Middle frontal gyrus (tissue), 1 donor: Measurements from ENCODE around the gene MAGI1.
"Not testable (repeated sequence)": the region's sequence is repeated elsewhere in the genome, so short reads cannot be mapped to it uniquely, and the experiment has no call there.

Experiments
- DNase-seq: peaks from one replicate; pipeline ENCODE4 v3.0.0-alpha.2; 2015; ENCODE audit warnings: low spot score; ENCODE audit errors: extremely low spot score

The MAGI1 gene

DNA sequence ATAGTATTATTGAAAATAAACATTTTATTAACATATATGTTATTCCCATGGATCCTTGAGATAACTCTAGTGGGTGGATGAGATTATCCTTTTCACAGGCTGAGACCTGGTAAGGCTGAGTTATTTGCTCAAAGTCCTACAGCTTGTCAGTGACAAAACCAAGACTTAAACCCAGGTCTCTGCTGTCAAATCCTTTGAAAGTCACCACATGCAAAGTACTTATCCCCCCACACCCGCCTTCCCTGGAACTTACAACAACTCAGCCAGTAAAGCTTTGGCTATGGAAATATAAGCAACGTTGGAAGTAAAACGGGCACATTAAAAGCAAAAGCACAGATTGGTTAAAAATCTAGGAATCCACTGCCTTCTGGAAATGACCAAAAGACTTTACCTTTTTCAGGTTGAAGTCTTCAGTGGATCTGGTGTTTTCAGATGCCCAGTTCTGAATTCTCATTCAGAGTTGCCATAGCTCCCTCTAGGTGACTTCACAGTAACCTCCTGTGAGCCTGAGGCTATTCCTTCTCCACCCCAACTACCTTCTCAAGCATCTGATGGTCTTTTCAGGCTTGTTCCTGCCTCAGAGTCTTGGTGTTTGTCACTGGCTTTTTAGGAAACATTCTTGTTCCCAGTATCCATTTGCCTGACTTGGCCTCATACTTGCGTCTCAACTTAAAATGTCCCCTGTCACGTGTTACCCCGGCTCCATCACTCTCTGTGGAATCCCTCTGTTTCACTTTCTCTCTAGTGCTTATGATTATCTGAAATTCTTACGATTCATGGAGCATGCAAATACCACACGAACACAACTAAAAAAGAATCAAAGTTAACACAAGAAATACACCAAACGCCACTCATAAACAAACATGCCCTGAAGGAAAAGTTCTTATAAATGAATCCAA, 131.2 kb downstream of the MAGI1 start:
- DNase-seq: no peak

DNA sequence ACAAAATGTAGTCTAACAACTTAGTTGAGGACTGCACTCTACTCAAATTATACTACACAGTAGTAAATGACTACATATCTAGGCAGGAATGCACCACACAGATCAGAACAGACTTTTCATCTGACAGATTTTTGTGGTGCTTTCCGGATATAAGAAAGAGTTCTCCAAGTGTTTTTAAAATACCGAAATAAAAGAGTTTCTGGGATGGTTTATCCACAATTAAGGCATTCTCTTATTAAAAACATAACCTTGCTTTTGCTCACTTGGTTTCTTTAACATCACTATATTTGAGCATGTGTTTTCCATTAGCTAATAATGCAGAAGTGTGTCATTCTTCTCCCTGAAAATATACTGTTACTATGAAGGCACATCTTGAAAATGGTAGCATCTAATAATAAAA, 132.9 kb downstream of the MAGI1 start:
- DNase-seq: no peak

DNA sequence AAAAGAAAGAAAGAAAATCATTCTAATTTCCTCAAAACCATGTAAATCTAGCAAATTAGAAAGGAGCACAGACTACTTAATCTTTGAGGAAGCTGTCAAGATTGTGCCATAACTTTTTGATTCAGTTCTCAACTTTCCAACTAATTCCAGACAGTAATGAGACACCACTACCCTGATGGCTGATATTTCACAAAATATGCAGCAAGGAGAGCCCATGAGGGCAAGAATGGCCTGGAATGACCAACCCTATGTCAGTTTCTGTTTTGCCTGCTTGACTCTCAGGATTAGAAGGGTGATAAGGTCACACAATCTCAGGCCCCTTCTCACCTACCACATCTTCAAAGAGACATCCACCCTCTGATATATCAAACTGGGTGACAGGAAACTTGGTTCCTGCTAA, 134.7 kb downstream of the MAGI1 start:
- DNase-seq: no peak

DNA sequence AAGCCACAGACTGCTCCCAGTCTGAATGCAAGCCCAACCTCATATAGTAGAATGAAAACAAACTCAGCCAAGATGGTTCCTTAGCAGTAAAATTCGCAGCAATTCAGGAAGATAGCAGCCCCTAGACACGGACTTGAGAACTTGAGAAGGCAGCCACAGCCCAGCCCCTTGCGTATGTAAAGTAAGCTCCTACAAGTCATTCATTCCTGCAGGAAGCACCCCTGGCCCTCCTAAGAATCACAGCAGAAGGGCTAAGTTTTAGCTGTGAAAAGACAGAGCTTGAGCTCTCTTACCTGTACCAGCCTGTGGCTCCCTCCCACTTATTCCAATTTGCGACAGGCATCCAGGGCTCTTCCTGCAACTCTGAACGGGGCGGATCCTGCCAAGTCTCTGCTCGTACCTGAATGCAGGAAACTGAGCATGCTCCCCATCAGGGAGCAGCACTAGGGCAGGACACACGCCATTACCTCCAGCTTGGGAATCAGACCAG, 136.4 kb downstream of the MAGI1 start:
- DNase-seq: no peak

DNA sequence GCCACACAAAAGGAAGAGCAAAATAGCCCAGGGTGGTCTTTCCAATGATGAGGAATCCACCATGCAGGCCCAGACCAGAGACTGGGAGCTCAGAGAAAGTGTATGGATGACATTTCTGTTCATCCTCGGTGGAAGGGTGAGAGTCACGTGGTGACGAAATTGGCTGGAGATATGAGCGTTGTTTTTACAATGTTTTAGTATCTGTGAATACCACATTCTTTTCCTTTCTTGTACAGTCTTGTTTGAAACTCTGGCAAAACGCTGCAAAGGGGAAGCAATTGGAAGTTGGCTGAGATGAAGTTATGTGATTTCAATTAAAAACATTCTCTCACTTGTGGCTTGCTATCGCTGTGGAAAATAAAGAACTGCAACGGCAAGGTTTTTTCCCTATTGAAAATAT, 137.5 kb downstream of the MAGI1 start:
- DNase-seq: no peak

DNA sequence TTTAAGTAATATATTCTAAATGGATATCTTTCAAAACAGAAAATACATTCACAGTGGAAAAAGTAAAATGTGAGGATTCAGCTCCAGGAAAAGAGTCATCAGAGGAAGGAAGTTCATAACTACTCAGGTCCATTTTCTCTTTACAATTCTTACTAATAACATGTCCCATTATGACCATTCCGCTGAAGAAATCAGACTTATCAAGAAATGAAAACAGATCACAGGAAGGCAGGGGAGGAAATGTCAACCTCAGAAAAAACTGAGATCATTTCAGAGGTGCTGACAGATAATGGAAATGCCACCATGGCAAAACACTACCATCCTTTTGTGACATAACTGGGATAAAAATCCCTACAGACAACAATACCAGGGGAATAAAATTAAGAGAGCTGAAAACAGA, 139.5 kb downstream of the MAGI1 start:
- no peak for DNase-seq

DNA sequence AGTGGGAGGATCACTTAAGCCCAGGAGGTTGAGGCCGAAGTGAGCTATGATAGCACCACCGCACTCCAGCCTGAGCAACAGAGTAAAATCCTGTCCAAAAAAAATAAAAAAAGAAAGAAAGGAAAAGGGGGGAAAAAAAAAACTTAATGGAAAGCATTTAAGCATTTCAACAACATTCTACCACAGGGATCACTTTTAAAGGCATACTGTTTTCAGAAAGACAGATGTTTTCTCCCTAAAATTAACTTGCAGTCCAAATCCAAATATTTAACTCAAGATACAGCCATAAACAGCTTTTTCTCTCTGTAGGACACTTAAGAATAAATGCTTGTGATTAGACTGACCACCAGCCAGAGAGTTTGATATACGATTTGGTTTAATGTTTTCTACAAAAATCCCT, 141.0 kb downstream of the MAGI1 start:
- DNase-seq: no peak

DNA sequence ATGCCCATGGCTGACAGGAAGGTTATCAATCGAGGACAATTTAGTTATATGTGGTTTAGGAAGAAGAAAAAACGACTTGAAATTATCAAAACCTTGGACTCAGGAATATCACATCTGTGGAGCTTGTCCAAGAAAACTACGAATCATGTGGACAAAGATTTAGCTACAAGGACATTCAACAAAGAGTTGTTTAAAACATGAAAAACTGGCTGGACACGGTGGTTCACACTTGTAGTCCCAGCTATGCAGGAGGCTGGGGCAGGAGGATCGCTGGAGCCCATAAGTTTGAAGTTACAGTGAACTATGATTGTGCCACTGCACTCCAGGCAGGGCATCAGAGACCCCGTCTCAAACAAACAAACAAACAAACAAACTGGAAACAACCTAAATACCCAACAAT, 142.4 kb downstream of the MAGI1 start:
- no peak for DNase-seq

DNA sequence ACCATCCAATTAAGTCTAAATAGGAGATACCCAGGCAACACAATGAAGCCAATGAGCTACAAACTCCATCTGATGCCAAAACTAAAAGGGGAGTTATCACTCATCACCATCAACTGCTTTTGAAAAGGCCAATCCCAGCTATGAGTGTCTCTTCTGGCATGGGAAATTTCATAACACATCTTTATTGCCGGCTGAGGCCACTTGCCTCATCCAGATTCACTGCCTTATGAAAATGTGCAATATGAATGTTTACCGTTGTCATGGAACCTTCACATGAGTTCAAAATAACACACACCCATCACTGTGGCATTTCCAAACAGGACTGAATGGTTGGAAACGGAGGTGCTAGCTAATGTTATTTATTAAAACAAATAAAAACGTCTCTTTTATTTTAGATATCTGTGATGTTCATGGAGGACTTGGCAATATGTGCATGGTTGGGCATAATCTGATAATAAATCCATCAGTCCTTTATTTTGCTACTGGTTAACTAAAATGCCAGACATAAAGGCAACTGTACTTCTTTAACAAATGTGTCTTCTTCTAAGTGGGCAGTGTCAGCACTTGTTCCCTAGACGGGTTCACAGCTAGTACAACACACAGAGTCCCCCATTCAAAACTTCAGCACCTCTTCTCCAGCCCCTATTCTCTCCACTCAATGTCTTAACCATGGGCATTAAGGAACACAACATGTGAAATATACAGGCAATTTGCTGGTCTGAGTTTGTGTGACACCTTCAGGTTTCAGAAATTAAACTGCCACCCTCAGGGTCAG, 143.9 kb downstream of the MAGI1 start:
- no peak for DNase-seq

DNA sequence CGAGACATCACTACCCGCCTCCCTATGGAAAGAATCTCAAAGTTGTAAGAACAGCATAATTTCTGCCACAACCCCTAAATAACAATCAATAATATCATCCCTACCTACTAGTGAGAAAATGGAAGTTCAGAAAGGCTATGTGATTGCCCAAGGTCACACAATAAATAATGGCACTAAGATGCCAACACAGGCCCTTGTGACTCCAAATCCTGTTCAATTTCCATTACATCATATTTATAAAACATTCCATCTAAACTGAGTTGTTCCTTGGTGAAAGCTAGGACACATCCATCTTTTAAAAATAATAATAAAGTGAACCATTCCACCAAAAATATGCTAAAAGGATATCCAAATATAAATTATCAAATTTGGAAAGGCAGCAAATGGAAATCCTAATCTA, 144.6 kb downstream of the MAGI1 start:
- DNase-seq: no peak

DNA sequence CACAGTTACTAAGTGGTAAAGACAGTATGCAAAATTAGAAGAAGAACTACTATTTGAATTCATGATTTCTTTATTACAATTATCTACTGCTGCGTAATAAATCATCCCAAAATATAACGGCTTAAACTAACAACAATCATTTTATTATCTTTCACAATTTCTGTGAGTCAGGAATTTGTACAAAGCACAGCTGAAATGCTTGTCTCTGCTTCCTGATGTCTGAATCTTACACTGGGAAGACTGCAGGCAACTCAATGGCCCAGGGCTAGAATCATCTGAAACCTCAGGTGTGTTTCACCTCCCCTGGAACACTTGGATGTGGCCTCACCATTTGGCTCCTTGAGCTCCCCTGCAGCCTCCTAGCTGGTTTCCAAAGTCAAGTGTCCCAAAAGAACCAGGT, 145.1 kb downstream of the MAGI1 start:
- no peak for DNase-seq

DNA sequence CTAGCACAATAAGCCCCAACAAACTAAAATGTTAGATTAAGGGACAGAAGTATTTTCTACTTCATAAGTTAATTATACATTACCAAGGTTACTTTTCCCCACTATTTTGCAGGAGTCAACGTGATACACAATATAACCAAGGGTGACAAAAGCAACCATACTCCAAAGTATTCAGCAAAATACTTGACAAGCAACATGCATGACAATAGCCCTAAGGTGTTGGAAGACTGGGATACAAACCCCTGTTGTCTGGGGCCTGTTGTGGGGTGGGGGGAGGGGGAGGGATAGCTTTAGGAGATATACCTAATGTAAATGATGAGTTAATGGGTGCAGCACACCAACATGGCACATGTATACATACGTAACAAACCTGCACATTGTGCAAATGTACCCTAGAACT, 147.2 kb downstream of the MAGI1 start:
- DNase-seq: not testable (repeated sequence)

DNA sequence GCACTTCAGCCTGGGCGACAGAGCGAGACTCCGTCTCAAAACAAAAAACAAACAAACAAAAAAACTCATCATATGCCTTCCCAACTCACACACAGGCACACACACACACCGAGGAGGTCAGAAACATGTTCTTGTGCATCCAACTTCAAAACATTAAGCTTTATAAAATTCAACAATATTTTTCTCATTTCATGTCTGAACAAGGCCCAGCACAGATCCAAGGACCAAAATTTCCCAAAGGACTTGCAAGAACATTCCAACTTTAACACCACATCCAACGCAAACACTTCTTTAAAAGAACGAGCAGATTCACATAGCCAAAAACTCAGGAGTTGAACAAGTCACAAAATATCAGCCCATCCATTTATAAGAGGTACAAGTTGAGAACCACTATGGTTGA, 148.4 kb downstream of the MAGI1 start:
- DNase-seq: no peak

DNA sequence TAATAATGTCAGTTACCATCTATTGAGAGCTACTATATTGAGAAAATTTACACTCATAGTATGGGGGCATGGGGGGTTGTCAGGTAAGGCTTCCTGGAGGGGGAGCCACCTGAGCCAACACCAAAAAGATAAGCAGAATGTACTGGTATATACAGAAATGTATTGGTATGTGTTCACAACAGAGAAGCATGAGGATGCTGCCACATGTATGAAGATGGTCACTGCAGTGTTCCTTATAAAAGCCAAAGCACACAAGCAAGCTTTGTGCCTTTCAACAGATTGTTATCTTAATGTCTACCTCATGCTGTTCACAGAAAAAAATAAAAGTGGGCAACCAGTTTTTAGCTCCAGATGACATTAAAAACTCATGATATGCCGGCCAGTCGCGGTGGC, 149.0 kb downstream of the MAGI1 start:
- no peak for DNase-seq

DNA sequence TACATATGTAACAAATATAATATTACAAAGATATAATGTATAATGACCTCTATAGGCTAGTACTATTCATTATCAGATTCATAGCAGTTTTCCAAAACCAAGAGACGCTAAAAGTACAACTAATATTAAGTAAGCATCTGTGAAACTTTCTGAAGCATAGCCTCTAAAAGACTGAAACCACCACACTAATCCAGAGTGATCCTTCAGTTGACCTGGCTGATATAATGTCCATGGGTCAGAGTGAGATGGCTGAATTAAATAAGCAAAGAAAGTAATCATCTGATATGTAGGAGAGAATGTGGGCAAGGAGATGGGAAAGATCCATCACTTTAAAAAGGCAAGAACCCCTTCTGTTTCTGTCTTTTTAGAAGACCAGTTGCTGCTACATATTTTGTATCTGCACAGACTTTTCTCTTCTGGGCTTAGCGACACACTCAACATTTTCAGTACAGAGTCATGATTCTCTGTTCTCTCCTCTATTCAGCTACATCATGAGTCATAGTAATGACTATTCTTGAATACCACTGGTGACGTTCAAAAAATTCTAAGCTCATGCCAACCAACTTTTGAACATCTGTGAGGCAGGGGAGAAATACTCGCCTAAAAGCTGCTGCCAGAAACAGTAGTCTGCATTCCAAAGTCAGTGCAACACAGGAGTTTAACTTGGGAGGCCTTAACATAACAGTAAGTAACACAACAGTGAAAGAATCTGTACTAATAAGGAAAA, 149.6 kb downstream of the MAGI1 start:
- DNase-seq: peak; percentile 65

DNA sequence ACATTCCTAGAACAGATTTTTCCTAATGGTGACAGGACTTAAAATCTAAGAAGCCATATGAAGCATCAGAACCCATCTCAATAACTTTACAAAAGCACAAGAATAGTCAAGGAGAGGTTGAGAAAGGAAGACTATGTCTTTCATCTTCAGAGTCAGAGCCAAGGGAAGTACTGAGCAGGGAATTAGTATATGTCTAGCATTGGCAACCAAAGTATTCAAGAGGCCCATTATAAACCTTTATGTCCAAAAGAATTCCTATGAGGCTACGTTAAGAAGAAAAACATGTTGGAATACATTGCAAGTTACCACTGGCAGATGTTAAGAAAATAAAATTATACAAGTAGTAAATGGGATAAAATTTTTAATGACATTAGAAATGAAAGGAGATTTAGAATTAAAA, 150.5 kb downstream of the MAGI1 start:
- no peak for DNase-seq

DNA sequence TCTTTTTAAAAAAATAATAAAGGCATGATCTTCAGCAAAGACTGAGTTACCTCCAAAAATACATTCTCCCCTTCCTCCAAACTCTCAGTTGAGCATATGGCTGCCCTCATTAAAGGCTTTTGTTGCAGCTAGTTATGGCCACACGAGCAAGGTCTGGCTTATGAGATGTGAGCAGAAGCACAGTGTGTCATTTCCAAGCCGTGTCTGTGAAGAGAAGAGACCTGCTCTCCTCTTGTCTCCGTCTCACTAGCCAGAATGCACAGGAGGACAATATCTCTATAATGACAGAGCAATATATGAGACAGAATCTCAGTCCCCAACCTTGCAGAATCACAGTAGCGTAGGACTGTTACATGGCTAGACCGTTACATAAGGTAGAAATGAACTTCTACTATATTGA, 152.3 kb downstream of the MAGI1 start:
- DNase-seq: no peak

DNA sequence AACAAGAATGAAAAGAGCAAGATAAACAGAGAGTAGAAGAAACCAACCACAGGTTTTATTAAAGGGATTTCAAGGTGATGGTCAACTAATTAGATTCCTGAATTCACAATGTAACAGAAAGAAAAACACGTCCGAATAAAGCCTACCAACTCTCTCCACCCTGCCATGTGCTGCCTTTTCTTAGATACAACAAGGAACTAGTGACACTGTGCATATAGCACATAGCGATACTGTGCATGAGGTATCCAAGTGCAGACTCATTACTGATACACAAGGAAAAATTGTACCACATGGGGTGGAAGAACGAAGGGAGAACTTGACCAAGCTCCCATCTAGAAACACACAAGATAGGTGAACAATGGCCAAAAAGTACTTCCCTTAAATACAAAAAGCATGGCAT, 154.6 kb downstream of the MAGI1 start:
- DNase-seq: no peak

DNA sequence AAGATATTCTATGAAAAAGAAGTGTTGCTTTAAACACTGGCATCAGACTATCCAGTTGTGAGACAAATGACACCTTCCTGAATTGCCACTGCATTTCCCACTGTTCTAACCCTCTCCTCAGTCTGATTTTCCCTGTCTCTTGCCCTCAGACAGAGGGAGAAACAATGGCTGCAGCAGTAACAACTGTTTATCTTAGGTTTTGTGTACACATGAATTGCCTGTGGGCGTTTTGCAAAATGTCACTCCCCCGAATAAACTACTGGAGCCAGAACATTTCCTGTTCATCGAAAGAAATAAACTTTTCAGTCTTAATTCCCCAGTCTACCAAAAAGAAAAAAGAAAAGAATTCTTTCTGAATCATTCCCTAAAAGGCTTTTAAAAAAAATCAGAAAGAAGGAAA, 155.1 kb downstream of the MAGI1 start:
- DNase-seq: no peak

DNA sequence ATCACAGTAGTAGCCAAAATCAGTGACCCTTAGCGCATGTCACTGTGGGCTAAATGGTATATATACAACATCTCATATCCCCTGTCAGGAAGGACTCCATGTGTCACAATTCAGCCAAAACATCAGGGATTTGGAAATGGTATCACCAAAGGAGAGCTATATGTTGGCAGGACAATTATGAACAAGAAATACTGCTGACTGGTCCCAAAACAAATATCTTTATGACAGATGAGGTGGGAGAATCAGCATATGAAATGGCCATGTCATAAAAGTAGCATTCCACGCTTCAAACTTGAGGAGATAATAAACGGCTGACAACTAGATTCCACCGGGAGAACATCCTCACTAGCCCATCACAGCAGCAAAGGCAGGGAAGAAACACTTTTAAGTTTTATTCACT, 158.4 kb downstream of the MAGI1 start:
- no peak for DNase-seq

DNA sequence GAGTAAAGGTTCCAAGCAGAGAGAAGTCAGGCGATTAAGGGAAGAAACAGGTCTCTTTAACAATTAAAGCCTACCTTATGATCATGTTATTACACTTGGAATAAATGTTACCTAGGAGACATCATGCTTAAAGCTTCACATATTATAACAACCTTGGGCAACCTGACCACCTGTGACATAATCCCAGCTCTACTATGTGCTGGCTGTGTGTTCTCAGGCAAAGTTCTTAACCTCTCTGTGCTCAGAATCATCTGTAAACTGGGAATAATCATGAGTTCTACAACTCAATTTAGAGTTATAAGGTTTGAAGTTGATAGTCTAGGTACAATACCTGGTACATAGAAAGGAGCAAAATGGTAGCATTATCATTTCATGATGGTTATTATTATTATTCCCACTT, 159.3 kb downstream of the MAGI1 start:
- no peak for DNase-seq

DNA sequence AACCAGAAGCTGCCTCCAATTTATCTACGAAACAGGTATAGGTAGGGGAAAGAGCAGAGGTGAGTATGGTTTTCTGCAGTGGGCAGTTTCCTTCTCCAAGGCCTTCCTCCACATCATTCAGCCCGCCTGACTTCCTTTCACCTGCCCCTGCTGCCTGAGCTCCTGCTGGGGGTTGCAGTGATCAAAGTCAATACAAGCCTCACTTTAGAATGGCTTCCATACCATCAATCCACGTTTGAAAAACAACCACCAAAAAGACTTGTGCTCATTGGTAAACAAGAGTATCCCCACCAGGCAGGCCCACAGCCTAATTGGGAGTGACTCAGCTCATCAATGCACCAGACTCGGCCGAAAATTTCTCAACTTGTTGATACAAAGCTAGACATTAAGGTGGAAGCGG, 159.9 kb downstream of the MAGI1 start:
- DNase-seq: no peak
